CD4-positive, alpha-beta T cell (primary cell): ENCODE measurements around the gene MNAT1. TPM values are rescaled to one million over a fixed set of nuclear protein-coding genes. Genes with fewer than 3 reads are reported as not detected.

Source experiments
- ATAC-seq: fragments of 200-7000 bp; cut with Tn5 transposase; one replicate; pipeline ENCODE4 v1.10.0; 2022; ENCODE audit warnings: mild to moderate bottlenecking; ENCODE audit not compliant: poor library complexity
- CTCF ChIA-PET: fragments of 350-600 bp; sonication (Branson Sonifier 250); formaldehyde crosslinking; loops from one replicate; lab custom pipeline; 2021; ENCODE audit warnings: antibody characterized with exemption, inconsistent platforms; lab: Charles Lee
- POLR2A ChIA-PET: fragments of 350-600 bp; sonication (Branson Sonifier 250); formaldehyde crosslinking; loops from one replicate; lab custom pipeline; 2021; ENCODE audit warnings: antibody characterized with exemption, inconsistent platforms; lab: Charles Lee
- DNase-seq, 14 experiments: peaks; one replicate each; pipeline ENCODE4 v3.0.0-alpha.2; 2013 to 2020; ENCODE audit warnings: mixed read lengths in 2 of 14
- H3K27ac ChIP-seq, 2 donors: one replicate each; pipeline versions ENCODE4 v1.5.1 to v1.7.0; 2013; ENCODE audit warnings: low read length in 2 of 2, low read depth in 1 of 2, mild to moderate bottlenecking in 1 of 2
- H3K27me3 ChIP-seq, 2 experiments: 1 replicate in 1 of 2; 2 replicates in 1 of 2; pipeline versions ENCODE4 v1.6.1 to v1.7.0; 2013; ENCODE audit warnings: low read length in 2 of 2, control low read depth in 1 of 2, mild to moderate bottlenecking in 1 of 2, moderate library complexity in 1 of 2; ENCODE audit not compliant: insufficient read depth in 2 of 2, control insufficient read depth in 1 of 2
- H3K36me3 ChIP-seq: one replicate; pipeline ENCODE4 v1.6.1; 2013; ENCODE audit warnings: low read length, control low read depth; ENCODE audit not compliant: insufficient read depth
- H3K4me1 ChIP-seq: one replicate; pipeline ENCODE4 v1.6.1; 2013; ENCODE audit warnings: low read length, control low read depth; ENCODE audit not compliant: insufficient read depth
- H3K4me3 ChIP-seq: one replicate; pipeline ENCODE4 v1.5.1; 2013; ENCODE audit warnings: mild to moderate bottlenecking, low read length, moderate library complexity
- H3K9me3 ChIP-seq, 2 experiments: 1 replicate in 1 of 2; 2 replicates in 1 of 2; pipeline versions ENCODE4 v1.6.1 to v1.7.0; 2013; ENCODE audit warnings: low read length in 2 of 2, mild to moderate bottlenecking in 2 of 2, control low read depth in 1 of 2, moderate library complexity in 1 of 2; ENCODE audit not compliant: control insufficient read depth in 1 of 2, insufficient read depth in 1 of 2
- H3K27ac Mint-ChIP-seq: one replicate; pipeline ENCODE4 v1.8.0; 2020; ENCODE audit warnings: mixed read lengths
- H3K27me3 Mint-ChIP-seq: one replicate; pipeline ENCODE4 v1.8.0; 2021; ENCODE audit warnings: mixed read lengths
- H3K36me3 Mint-ChIP-seq: one replicate; pipeline ENCODE4 v1.8.0; 2021; ENCODE audit warnings: low read depth, mixed read lengths
- H3K4me1 Mint-ChIP-seq: one replicate; pipeline ENCODE4 v1.8.0; 2021; ENCODE audit warnings: low read depth, mixed read lengths
- H3K4me3 Mint-ChIP-seq: one replicate; pipeline ENCODE4 v1.8.0; 2020; ENCODE audit warnings: mild to moderate bottlenecking, mixed read lengths
- H3K9me3 Mint-ChIP-seq: one replicate; pipeline ENCODE4 v1.8.0; 2020; ENCODE audit warnings: mixed read lengths
- intact Hi-C, 2 experiments: fragments of 100-400 bp; cut with DNase I in 1 of 2; cut with micrococcal nuclease in 1 of 2; formaldehyde crosslinking; loops; one replicate each; pipeline versions ENCODE4 v1.15.1 to v1.9.0; 2023 to 2025; cut with DNase I, micrococcal nuclease
- total RNA-seq, 174 experiments: library from RNA in 2 of 174; stranded (reverse) in 2 of 174; gene quantifications; one replicate each; pipeline ENCODE4 v1.2.3 and lab custom pipeline; 2021 to 2026
- TF ChIP-seq, protein P1 (sequence below): fragments of 200-600 bp; IDR thresholded peaks from one replicate; pipeline ENCODE4 v1.8.0; 2022; ENCODE audit warnings: antibody characterized with exemption, mild to moderate bottlenecking

MNAT1 gene
- total RNA-seq, 2 experiments from 2014 or later, result 15.4 to 15.9 TPM

DNA sequence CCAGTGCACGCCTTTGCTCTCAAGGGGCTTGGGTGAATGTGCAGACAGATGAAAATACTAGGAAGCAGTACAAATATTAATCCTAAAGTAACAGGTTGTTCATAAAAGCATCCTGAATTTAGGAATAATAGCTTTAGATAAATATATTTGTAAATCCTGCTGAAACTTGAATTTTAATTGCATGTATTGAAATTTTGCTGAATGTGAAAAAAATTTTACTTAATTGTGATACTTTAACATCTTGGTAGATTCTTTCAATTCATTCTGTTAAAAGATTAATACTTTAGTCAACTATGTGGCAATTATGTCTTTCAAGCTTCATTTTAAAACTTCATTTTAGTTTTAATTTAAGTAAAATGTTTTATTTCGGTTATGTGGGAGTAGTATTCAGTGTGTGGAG, 251.9 kb downstream of the MNAT1 start:
- H3K36me3 Mint-ChIP-seq, result peaks cover 15% of the 10 kb centered on the region
- TF ChIP-seq, protein P1, sequence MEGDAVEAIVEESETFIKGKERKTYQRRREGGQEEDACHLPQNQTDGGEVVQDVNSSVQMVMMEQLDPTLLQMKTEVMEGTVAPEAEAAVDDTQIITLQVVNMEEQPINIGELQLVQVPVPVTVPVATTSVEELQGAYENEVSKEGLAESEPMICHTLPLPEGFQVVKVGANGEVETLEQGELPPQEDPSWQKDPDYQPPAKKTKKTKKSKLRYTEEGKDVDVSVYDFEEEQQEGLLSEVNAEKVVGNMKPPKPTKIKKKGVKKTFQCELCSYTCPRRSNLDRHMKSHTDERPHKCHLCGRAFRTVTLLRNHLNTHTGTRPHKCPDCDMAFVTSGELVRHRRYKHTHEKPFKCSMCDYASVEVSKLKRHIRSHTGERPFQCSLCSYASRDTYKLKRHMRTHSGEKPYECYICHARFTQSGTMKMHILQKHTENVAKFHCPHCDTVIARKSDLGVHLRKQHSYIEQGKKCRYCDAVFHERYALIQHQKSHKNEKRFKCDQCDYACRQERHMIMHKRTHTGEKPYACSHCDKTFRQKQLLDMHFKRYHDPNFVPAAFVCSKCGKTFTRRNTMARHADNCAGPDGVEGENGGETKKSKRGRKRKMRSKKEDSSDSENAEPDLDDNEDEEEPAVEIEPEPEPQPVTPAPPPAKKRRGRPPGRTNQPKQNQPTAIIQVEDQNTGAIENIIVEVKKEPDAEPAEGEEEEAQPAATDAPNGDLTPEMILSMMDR, result no peak
- ATAC-seq (no peak), DNase-seq (no peak)
- no peaks in the 10 kb centered on the region for H3K9me3 Mint-ChIP-seq
- intact Hi-C loops, result loop anchor here in 1 of 2 experiments (10.0 kb wide), 3 partner anchors 252 to 1792 kb away; partner anchors contain the start of gene MNAT1
- ChIA-PET POLR2A (no interaction called here), CTCF (no interaction called here)
- Histone ChIP-seq H3K36me3 (peaks cover 25% of the 10 kb centered on the region), H3K4me1 (peaks cover 8% of the 10 kb centered on the region), H3K27ac (no peak overlapping the region), H3K4me3 (no peak overlapping the region), H3K27me3 (no peaks in the 10 kb centered on the region), H3K9me3 (no peaks in the 10 kb centered on the region)
- H3K4me1 Mint-ChIP-seq, result no peaks in the 10 kb centered on the region
- H3K4me3 Mint-ChIP-seq, result no peak overlapping the region
- H3K27me3 Mint-ChIP-seq, result no peaks in the 10 kb centered on the region
- no peak overlapping the region for H3K27ac Mint-ChIP-seq

DNA sequence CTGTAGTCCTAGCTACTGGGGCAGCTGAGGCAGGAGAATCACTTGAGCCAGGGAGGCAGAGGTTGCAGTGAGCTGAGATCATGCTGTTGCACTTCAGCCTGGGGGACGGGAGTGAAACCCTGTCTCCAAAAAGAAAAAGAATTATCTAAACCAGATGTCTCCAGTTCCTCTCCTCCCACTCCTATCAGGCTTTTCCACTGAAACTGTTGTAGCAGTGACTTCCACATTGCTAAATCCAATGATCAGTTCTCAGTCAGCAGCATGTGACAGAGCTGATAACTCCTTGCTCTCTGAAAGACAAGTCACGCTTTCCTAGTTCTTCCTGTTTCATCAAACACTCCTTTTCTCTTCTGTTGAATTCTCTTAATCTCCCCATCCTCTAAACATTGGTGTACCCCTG, 255.0 kb downstream of the MNAT1 start:
- intact Hi-C loops, result loop anchor here in 1 of 2 experiments (10.0 kb wide), 3 partner anchors 255 to 1795 kb away; partner anchors contain the start of gene MNAT1
- no peak overlapping the region for H3K4me3 ChIP-seq

DNA sequence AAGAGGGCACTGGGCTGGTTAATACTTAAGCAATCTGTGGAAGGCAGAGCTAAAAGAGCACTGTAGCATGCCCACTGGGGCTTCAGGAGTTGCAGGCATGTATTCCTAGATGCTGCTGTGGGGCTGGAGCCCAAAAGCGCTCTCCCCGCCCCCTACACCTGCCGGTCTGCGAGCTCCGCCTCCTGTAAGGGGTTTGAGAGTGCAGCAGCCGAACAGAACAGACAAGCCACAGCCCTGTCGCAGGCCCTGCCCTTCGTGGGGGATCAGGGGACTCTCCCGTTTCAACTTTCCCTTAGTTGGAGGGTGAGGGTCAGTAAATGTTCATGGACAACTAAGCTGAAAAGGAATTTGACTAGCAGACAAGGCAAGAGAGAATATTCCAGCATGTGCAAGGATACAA, 264.1 kb downstream of the MNAT1 start:
- CTCF ChIA-PET, result no interaction called here
- Mint-ChIP-seq H3K27me3 (no peaks in the 10 kb centered on the region), H3K9me3 (no peaks in the 10 kb centered on the region), H3K36me3 (peaks cover 78% of the 10 kb centered on the region), H3K27ac (no peak overlapping the region), H3K4me3 (no peak overlapping the region), H3K4me1 (no peaks in the 10 kb centered on the region)
- DNase-seq (no peak), ATAC-seq (no peak)
- POLR2A ChIA-PET, result no interaction called here
- Histone ChIP-seq H3K9me3 (no peaks in the 10 kb centered on the region), H3K4me3 (no peak overlapping the region), H3K27me3 (no peaks in the 10 kb centered on the region), H3K4me1 (no peaks in the 10 kb centered on the region), H3K27ac (no peak overlapping the region), H3K36me3 (no peaks in the 10 kb centered on the region)
- TF ChIP-seq, protein P1, result no peak
- intact Hi-C loops, result no loop called here

More for the DNA sequence above, 255.0 kb downstream of the MNAT1 start:
- no peaks in the 10 kb centered on the region for H3K9me3 Mint-ChIP-seq
- CTCF ChIA-PET, result no interaction called here
- no peak for DNase-seq
- TF ChIP-seq, protein P1, result no peak
- no peak overlapping the region for H3K27ac Mint-ChIP-seq
- Histone ChIP-seq H3K27ac (no peak overlapping the region), H3K9me3 (no peaks in the 10 kb centered on the region), H3K4me1 (no peaks in the 10 kb centered on the region), H3K27me3 (no peaks in the 10 kb centered on the region), H3K36me3 (peaks cover 32% of the 10 kb centered on the region)
- H3K36me3 Mint-ChIP-seq, result peaks cover 26% of the 10 kb centered on the region
- H3K27me3 Mint-ChIP-seq, result no peaks in the 10 kb centered on the region
- POLR2A ChIA-PET, result no interaction called here
- no peaks in the 10 kb centered on the region for H3K4me1 Mint-ChIP-seq
- ATAC-seq, result no peak
- H3K4me3 Mint-ChIP-seq, result no peak overlapping the region
